ENCODE results near the gene NCAPG2.

- TF ChIP-seq, protein P1, sequence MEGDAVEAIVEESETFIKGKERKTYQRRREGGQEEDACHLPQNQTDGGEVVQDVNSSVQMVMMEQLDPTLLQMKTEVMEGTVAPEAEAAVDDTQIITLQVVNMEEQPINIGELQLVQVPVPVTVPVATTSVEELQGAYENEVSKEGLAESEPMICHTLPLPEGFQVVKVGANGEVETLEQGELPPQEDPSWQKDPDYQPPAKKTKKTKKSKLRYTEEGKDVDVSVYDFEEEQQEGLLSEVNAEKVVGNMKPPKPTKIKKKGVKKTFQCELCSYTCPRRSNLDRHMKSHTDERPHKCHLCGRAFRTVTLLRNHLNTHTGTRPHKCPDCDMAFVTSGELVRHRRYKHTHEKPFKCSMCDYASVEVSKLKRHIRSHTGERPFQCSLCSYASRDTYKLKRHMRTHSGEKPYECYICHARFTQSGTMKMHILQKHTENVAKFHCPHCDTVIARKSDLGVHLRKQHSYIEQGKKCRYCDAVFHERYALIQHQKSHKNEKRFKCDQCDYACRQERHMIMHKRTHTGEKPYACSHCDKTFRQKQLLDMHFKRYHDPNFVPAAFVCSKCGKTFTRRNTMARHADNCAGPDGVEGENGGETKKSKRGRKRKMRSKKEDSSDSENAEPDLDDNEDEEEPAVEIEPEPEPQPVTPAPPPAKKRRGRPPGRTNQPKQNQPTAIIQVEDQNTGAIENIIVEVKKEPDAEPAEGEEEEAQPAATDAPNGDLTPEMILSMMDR (optimal IDR thresholded peaks at IDR 0.05 in 1 of 3, IDR thresholded peaks at IDR 0.05 in 1 of 3, conservative IDR thresholded peaks at IDR 0.05 in 1 of 3; ENCODE audit: extremely low read depth in 1 of 3, insufficient read depth in 2 of 3, low read length in 3 of 3) = no peak
- no peak for TF ChIP-seq EZH2 (IDR thresholded peaks at IDR 0.05; ENCODE audit: low read length)
Measured at GRCh38 chr7:158746957-158747356, 42.4 kb upstream of the NCAPG2 start.

Data from keratinocyte (primary cell).